Calu3 (cell line): ENCODE measurements around the gene CYP27C1. TPM values are rescaled to one million over a fixed set of nuclear protein-coding genes. Genes with fewer than 3 reads are reported as not detected.

Experiments used
- BruUV-seq: library from RNA; stranded (reverse); fragments of 400-500 nt; replicated peaks from 2 replicates; lab custom pipeline; 2021; lab: Mats Ljungman, UMichigan
- CTCF ChIA-PET: fragments of 300-600 bp; sonication (Branson Sonifier 250); formaldehyde crosslinking; loops from one replicate; lab custom pipeline; 2022; ENCODE audit warnings: antibody characterized with exemption; lab: Charles Lee
- DNase-seq: peaks from one replicate; pipeline ENCODE4 v3.0.0; 2022
- H3K27ac Mint-ChIP-seq: one replicate; pipeline ENCODE4 v1.8.0; 2022; ENCODE audit warnings: mixed read lengths; ENCODE audit not compliant: unreplicated experiment
- H3K27me3 Mint-ChIP-seq: one replicate; pipeline ENCODE4 v1.8.0; 2022; ENCODE audit warnings: mixed read lengths; ENCODE audit not compliant: unreplicated experiment
- H3K36me3 Mint-ChIP-seq: one replicate; pipeline ENCODE4 v1.8.0; 2022; ENCODE audit warnings: mild to moderate bottlenecking, moderate library complexity, mixed read lengths; ENCODE audit not compliant: insufficient read depth, unreplicated experiment
- H3K4me1 Mint-ChIP-seq: one replicate; pipeline ENCODE4 v1.8.0; 2022; ENCODE audit warnings: mild to moderate bottlenecking, low read depth, mixed read lengths; ENCODE audit not compliant: unreplicated experiment
- H3K4me3 Mint-ChIP-seq: one replicate; pipeline ENCODE4 v1.8.0; 2022; ENCODE audit warnings: mild to moderate bottlenecking, low read depth, moderate library complexity, mixed read lengths; ENCODE audit not compliant: unreplicated experiment
- H3K9me3 Mint-ChIP-seq: one replicate; pipeline ENCODE4 v1.8.0; 2022; ENCODE audit warnings: low read depth, mixed read lengths; ENCODE audit not compliant: unreplicated experiment
- CTCF ChIP-seq: fragments of 200-600 bp; IDR thresholded peaks from one replicate; pipeline ENCODE4 v1.8.0; 2022; ENCODE audit warnings: antibody characterized with exemption; ENCODE audit not compliant: unreplicated experiment
- intact Hi-C: fragments of 100-400 bp; cut with micrococcal nuclease; formaldehyde crosslinking; loops from one replicate; pipeline ENCODE4 v1.10.0; 2022; ENCODE audit not compliant: unreplicated experiment
- total RNA-seq: library from RNA; stranded (reverse); gene quantifications from 2 replicates; pipeline ENCODE4 v1.2.3, GENCODE V29; 2022

CYP27C1 gene
- total RNA-seq, 1 experiment from 2014 or later = 0.07 TPM

DNA sequence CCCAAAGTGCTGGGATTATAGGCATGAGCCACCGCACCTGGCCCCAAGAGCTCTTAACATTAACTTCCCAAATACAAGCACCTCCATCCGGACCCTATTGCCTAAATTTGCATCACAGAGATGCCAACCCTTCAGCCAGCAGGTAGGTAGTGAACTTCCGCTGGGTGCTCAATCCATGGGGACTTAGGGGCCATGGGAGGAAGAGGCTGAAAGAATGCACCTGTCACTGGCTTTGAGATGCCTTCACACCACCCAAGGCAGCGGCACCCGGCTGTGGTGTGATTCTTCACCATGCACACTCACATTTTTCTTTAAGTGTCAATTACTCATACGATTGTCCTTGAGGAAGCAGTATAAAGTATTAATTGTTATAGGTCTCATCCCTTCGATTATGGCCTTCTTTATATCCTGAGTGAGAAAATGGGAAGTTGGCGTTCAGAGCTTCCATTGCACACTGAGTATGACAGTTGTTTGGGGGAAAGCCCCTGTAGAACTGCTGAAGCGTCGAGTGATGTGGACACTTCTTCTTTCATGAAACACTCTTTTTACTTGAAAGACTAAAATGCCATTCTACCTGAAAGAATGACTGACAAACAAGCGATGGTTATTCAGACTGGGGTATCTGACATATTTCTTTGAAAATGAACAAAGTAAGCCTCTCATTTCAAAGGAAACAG, 61.3 kb downstream of the CYP27C1 start:
- DNase-seq = no peak
- H3K36me3 Mint-ChIP-seq = no peaks in the 10 kb centered on the region
- peaks cover 11% of the 10 kb centered on the region for H3K27me3 Mint-ChIP-seq
- no peak overlapping the region for H3K4me3 Mint-ChIP-seq
- BruUV-seq = no TSS peak
- intact Hi-C loops = no loop called here
- no peak for TF ChIP-seq CTCF
- no peaks in the 10 kb centered on the region for H3K9me3 Mint-ChIP-seq
- CTCF ChIA-PET = no interaction called here
- no peak overlapping the region for H3K27ac Mint-ChIP-seq
- peaks cover 3% of the 10 kb centered on the region for H3K4me1 Mint-ChIP-seq

- no TSS peak for BruUV-seq
- Mint-ChIP-seq H3K9me3 (no peaks in the 10 kb centered on the region), H3K36me3 (no peaks in the 10 kb centered on the region), H3K4me3 (no peak overlapping the region), H3K27me3 (peaks cover 11% of the 10 kb centered on the region), H3K4me1 (peaks cover 11% of the 10 kb centered on the region), H3K27ac (no peak overlapping the region)
- CTCF ChIA-PET = no interaction called here
- intact Hi-C loops = no loop called here
- no peak for DNase-seq
- TF ChIP-seq CTCF = no peak
Observed at GRCh38 chr2:127157651-127158485, 62.2 kb downstream of the CYP27C1 start.

DNA sequence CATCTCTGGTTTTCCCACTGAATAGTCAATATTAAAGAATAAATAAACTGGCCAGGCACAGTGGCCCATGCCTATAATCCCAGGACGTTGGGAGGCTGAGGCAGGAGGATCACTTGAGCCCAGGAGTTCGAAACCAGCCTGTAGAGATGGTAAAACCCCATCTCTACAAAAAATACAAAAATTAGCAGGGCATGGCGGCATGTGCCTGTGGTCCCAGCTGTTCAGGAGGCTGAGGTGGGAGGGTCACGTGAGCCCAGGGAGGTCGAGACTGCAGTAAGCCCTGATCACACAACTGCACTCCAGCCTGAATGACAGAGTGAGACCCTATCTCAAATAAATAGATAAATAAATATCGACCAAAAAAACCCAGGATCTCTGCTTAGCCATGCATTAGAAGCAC, 63.0 kb downstream of the CYP27C1 start:
- Mint-ChIP-seq H3K36me3 (no peaks in the 10 kb centered on the region), H3K9me3 (no peaks in the 10 kb centered on the region), H3K4me1 (peaks cover 11% of the 10 kb centered on the region), H3K27ac (no peak overlapping the region), H3K27me3 (peaks cover 11% of the 10 kb centered on the region), H3K4me3 (no peak overlapping the region)
- no peak for DNase-seq
- intact Hi-C loops = no loop called here
- BruUV-seq = no TSS peak
- CTCF ChIA-PET = no interaction called here
- no peak for TF ChIP-seq CTCF

GRCh38 chr2:127155947-127156346, 64.2 kb downstream of the CYP27C1 start:
- H3K4me1 Mint-ChIP-seq = peaks cover 11% of the 10 kb centered on the region
- CTCF ChIA-PET = interaction anchor here (0.6 kb wide), 1 partner anchor 1219 kb away, joined by 3 read pairs; no protein-coding TSS in a partner anchor
- no peaks in the 10 kb centered on the region for H3K9me3 Mint-ChIP-seq
- peaks cover 11% of the 10 kb centered on the region for H3K27me3 Mint-ChIP-seq
- H3K36me3 Mint-ChIP-seq = no peaks in the 10 kb centered on the region
- no peak for DNase-seq
- H3K27ac Mint-ChIP-seq = no peak overlapping the region
- no peak overlapping the region for H3K4me3 Mint-ChIP-seq
- BruUV-seq = no TSS peak
- intact Hi-C loops = no loop called here
- no peak for TF ChIP-seq CTCF
